ENCODE data around the gene NUP210L. TPM values are rescaled to one million over a fixed set of nuclear protein-coding genes. Genes with fewer than 3 reads are reported as not detected.

Gene NUP210L
- total and polyA plus RNA-seq, 9 of the 15 experiments (the other 6 are each of a cell fraction or from before 2014, with no cell fraction given) = 0.01 to 0.04 TPM; not detected in 7

- TF ChIP-seq ZBTB26 (CRISPR knock-in tag; IDR thresholded peaks at IDR 0.05) = no peak
- peak in 1 of 2 experiments; percentile 47; a peak in 1 of 4 replicates for TF ChIP-seq TBL1XR1 (IDR thresholded peaks at IDR 0.05; ENCODE audit: low read length in 2 of 2)
- peak; percentile 34 for TF ChIP-seq RBM22 (IDR thresholded peaks at IDR 0.05; ENCODE audit: low read depth, low read length, poor library complexity, severe bottlenecking)
- TF ChIP-seq ZNF740 (CRISPR knock-in tag; IDR thresholded peaks at IDR 0.05) = no peak
- no peak for TF ChIP-seq ZNF740 (tag; IDR thresholded peaks at IDR 0.05)
- TF ChIP-seq ZBTB12 (CRISPR knock-in tag; IDR thresholded peaks at IDR 0.05) = no peak
- TF ChIP-seq NFIC (IDR thresholded peaks at IDR 0.05) = peak; percentile 56
- 0 out of 2 replicates have a peak, but pooled peaks have one; percentile 37 for TF ChIP-seq ATF7 (IDR thresholded peaks at IDR 0.05)
- TF ChIP-seq MEF2D (tag; conservative IDR thresholded peaks at IDR 0.05; ENCODE audit: low read depth) = no peak
- TF ChIP-seq MCM3 (IDR thresholded peaks at IDR 0.05) = no peak
- no peak for TF ChIP-seq PHB2 (IDR thresholded peaks at IDR 0.05; ENCODE audit: low read depth)
- no peak for TF ChIP-seq ZBTB49 (CRISPR knock-in tag; IDR thresholded peaks at IDR 0.05; ENCODE audit: borderline replicate concordance)
- peak; percentile 38; the same call in 1 of the 2 replicates for TF ChIP-seq ZNF589 (CRISPR knock-in tag; IDR thresholded peaks at IDR 0.05; ENCODE audit: low read depth)
- no peak for TF ChIP-seq TAL1 (IDR thresholded peaks at IDR 0.05)
- no peak for TF ChIP-seq ZNF395 (CRISPR knock-in tag; IDR thresholded peaks at IDR 0.05)
- no peak for TF ChIP-seq PRDM10 (IDR thresholded peaks at IDR 0.05; ENCODE audit: partially characterized antibody)
- TF ChIP-seq POLR2AphosphoS2 (IDR thresholded peaks at IDR 0.05; ENCODE audit: low read length) = no peak
Measured at GRCh38 chr1:153946622-153947241, 208.1 kb downstream of the NUP210L start, which contains the start of gene DENND4B (continued).

Measured in K562 (cell line).